ENCODE data around the gene BAIAP2. TPM values are rescaled to one million over a fixed set of nuclear protein-coding genes. Genes with fewer than 3 reads are reported as not detected.

The BAIAP2 gene
- total and polyA plus RNA-seq, 10 of the 15 experiments (the other 5 are each of a cell fraction or from before 2014, with no cell fraction given), result 0.15 to 1.2 (median 0.46) TPM; not detected in 2

- in situ Hi-C loops (cut with MboI) (no loop called here), intact Hi-C loops (cut with micrococcal nuclease; ENCODE audit: unreplicated experiment) (no loop called here)
- Histone ChIP-seq H3K4me1 (ENCODE audit: control insufficient read depth, insufficient read depth, low read length) (no peaks in the 10 kb centered on the region), H4K20me1 (ENCODE audit: control insufficient read depth, insufficient read depth) (no peaks in the 10 kb centered on the region), H3K4me2 (ENCODE audit: control insufficient read depth, insufficient read depth) (no peak overlapping the region), H3K27me3 (replicated peaks in 1 of 2; ENCODE audit: control insufficient read depth in 2 of 2, insufficient read depth in 2 of 2, low read length in 1 of 2) (no peaks in the 10 kb centered on the region; a peak in 2 of 4 replicates), H3K9me3 (replicated peaks; ENCODE audit: control insufficient read depth, insufficient read depth, low read length) (no peaks in the 10 kb centered on the region), H3K79me2 (ENCODE audit: control insufficient read depth, insufficient read depth, low read length) (no peaks in the 10 kb centered on the region), H3K9ac (ENCODE audit: control insufficient read depth, insufficient read depth, low read length) (no peak overlapping the region), H3K4me3 (no peak overlapping the region), H3K27ac (ENCODE audit: control insufficient read depth, insufficient read depth) (no peak overlapping the region), H2AFZ (ENCODE audit: control insufficient read depth, low read depth, low read length) (no peak overlapping the region), H3K36me3 (ENCODE audit: control insufficient read depth in 2 of 2, insufficient read depth in 2 of 2, low read length in 1 of 2) (no peaks in the 10 kb centered on the region)
- ChIA-PET POLR2A (no interaction called here), CTCF (no interaction called here), SMC1A (ENCODE audit: uncharacterized antibody, unreplicated experiment) (no interaction called here), RAD21 (ENCODE audit: unreplicated experiment) (no interaction called here)
- TF ChIP-seq, protein P1, sequence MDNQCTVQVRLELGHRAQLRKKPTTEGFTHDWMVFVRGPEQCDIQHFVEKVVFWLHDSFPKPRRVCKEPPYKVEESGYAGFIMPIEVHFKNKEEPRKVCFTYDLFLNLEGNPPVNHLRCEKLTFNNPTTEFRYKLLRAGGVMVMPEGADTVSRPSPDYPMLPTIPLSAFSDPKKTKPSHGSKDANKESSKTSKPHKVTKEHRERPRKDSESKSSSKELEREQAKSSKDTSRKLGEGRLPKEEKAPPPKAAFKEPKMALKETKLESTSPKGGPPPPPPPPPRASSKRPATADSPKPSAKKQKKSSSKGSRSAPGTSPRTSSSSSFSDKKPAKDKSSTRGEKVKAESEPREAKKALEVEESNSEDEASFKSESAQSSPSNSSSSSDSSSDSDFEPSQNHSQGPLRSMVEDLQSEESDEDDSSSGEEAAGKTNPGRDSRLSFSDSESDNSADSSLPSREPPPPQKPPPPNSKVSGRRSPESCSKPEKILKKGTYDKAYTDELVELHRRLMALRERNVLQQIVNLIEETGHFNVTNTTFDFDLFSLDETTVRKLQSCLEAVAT (IDR thresholded peaks at IDR 0.05), result no peak
- TF ChIP-seq MTA2 (IDR thresholded peaks at IDR 0.05; ENCODE audit: low read depth), result no peak
- TF ChIP-seq HDAC2 (IDR thresholded peaks at IDR 0.05), result no peak
- no peak for TF ChIP-seq NKRF (conservative IDR thresholded peaks at IDR 0.05)
- ATAC-seq, result no peak
- BruUV-seq (replicated peaks), result no TSS peak
- 25% methylated on average over 11 of the region's 11 CpGs for WGBS (ENCODE audit: insufficient coverage, insufficient replicate concordance, low lambda C conversion rate, missing lambda C conversion rate)
- no peak for FAIRE-seq
- DNase-seq (ENCODE audit: low read depth, low spot score), result no peak
Observed at GRCh38 chr17:81162491-81162890, 127.5 kb downstream of the BAIAP2 start.
